OCI-LY1 (cell line): Measurements from ENCODE around the gene FAM151A.

Source experiments
- H2AFZ ChIP-seq: fragments of 200-600 bp; sonication (generic), shearing (Covaris generic); 2 replicates; pipeline ENCODE4 v1.6.0; 2014; ENCODE audit warnings: antibody characterized with exemption, mild to moderate bottlenecking, low read length
- H3F3A ChIP-seq: fragments of 200-600 bp; sonication (generic), shearing (Covaris generic); 2 replicates; pipeline ENCODE4 v1.6.0; 2014; ENCODE audit warnings: mild to moderate bottlenecking, antibody characterized with exemption, low read length, moderate library complexity; ENCODE audit not compliant: insufficient read depth
- H3K27ac ChIP-seq: fragments of 200-600 bp; sonication (generic); 2 replicates; pipeline ENCODE4 v1.5.1; 2014; ENCODE audit warnings: low read length, mixed run types, mild to moderate bottlenecking, low read depth; ENCODE audit not compliant: poor library complexity, severe bottlenecking
- H3K27me3 ChIP-seq: fragments of 200-600 bp; sonication (generic); 2 replicates; pipeline ENCODE4 v1.6.0; 2014; ENCODE audit warnings: antibody characterized with exemption, mild to moderate bottlenecking, low read length, moderate library complexity; ENCODE audit not compliant: insufficient read depth
- H3K36me3 ChIP-seq: fragments of 200-600 bp; sonication (generic); 2 replicates; pipeline ENCODE4 v1.6.1; 2014; ENCODE audit warnings: mild to moderate bottlenecking, antibody characterized with exemption, low read length, moderate library complexity, mixed read lengths; ENCODE audit not compliant: insufficient read depth
- H3K4me1 ChIP-seq: fragments of 200-600 bp; sonication (generic); 2 replicates; pipeline ENCODE4 v1.5.1; 2014; ENCODE audit warnings: mild to moderate bottlenecking, low read length, moderate library complexity; ENCODE audit not compliant: insufficient read depth, severe bottlenecking
- H3K4me2 ChIP-seq: fragments of 200-600 bp; sonication (generic), shearing (Covaris generic); 2 replicates; pipeline ENCODE4 v1.6.1; 2014; ENCODE audit warnings: low read length
- H3K4me3 ChIP-seq: fragments of 200-600 bp; sonication (generic); 2 replicates; pipeline ENCODE4 v1.5.1; 2014; ENCODE audit warnings: low read length, low read depth, mild to moderate bottlenecking, mixed read lengths; ENCODE audit not compliant: poor library complexity, severe bottlenecking
- H3K79me2 ChIP-seq: fragments of 200-600 bp; shearing (Covaris generic); 2 replicates; pipeline ENCODE4 v1.6.1; 2016; ENCODE audit warnings: mixed run types, low read length, mixed read lengths; ENCODE audit not compliant: insufficient read depth
- H3K9ac ChIP-seq: fragments of 200-600 bp; sonication (generic), shearing (Covaris generic); 2 replicates; pipeline ENCODE4 v1.6.1; 2014; ENCODE audit warnings: mild to moderate bottlenecking, low read length, mixed read lengths
- H3K9me2 ChIP-seq: fragments of 200-600 bp; sonication (generic), shearing (Covaris generic); 2 replicates; pipeline ENCODE4 v1.6.1; 2014; ENCODE audit warnings: low read depth, mild to moderate bottlenecking, low read length, mixed read lengths
- H3K9me3 ChIP-seq: fragments of 200-600 bp; shearing (Covaris generic); 2 replicates; pipeline ENCODE4 v1.6.1; 2014; ENCODE audit warnings: low read length, mixed read lengths
- H4K20me1 ChIP-seq: fragments of 200-600 bp; sonication (generic), shearing (Covaris generic); 2 replicates; pipeline ENCODE4 v1.6.0; 2016; ENCODE audit warnings: mild to moderate bottlenecking, low read length; ENCODE audit not compliant: insufficient read depth
- EZH2 ChIP-seq: fragments of 200-600 bp; sonication (generic), shearing (Covaris generic); IDR thresholded peaks from 2 replicates; pipeline ENCODE4 v1.8.0; 2017; ENCODE audit warnings: borderline replicate concordance, mixed run types, mild to moderate bottlenecking, antibody characterized with exemption, low read length, moderate library complexity, mixed read lengths
- TF ChIP-seq, protein P1 (sequence below): fragments of 200-600 bp; sonication (generic), shearing (Covaris generic); IDR thresholded peaks from 2 replicates; pipeline ENCODE4 v1.5.1; 2017; ENCODE audit warnings: mild to moderate bottlenecking, antibody characterized with exemption, low read length, moderate library complexity, mixed read lengths

The FAM151A gene

DNA sequence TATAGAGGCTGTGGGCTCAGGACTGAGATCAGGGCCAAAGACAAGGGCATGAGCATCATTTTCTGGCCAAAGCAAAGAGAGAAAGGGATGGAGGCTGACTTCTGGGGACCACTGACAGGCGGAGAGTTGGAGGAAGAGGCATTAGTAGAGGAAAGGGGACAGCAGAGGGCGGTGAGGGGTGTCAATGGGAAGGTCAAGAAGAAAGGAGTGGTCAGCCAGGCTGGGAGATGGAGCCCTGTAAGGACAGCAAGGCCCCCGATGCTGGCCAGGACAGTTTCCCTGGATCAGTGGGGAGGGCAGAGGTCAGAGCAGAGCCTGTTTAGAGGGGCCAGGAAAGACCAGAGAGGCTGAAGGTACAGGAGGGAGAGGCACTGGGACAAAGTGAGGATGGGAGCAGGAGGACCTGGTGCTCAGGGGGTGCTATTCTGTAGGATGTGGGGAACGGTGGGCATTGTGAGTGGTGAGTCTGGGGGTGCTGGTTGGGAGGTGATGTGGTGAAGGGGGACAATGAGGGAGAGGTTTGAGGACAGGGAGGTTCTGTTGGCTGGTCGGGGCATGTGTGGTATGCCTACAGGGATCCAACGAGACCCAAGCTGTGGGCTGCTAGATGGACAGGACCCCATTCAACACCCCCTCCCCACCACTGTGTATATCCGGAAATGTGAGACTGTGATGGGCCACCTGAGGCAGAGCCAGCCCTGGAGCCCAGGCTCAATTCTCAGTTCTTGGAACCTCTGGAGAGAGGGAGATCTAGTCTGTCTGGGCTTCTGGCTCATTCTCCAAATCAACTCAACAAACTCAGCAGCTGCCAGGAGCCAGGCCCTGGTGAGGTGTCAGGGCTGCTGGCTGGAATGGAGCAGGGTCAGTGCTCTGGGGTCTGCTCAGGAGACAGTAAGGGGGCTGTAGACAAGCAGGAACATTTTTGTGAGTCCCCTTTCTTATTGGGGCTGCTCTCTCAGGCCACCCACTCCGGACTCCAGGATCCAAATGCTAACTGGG, 1.4 kb upstream of the FAM151A start:
- no peaks in the 10 kb centered on the region for H3K36me3 ChIP-seq
- H3K79me2 ChIP-seq: no peaks in the 10 kb centered on the region
- H3K9ac ChIP-seq: no peak overlapping the region
- no peaks in the 10 kb centered on the region for H3K4me1 ChIP-seq
- TF ChIP-seq EZH2: no peak
- TF ChIP-seq, protein P1, sequence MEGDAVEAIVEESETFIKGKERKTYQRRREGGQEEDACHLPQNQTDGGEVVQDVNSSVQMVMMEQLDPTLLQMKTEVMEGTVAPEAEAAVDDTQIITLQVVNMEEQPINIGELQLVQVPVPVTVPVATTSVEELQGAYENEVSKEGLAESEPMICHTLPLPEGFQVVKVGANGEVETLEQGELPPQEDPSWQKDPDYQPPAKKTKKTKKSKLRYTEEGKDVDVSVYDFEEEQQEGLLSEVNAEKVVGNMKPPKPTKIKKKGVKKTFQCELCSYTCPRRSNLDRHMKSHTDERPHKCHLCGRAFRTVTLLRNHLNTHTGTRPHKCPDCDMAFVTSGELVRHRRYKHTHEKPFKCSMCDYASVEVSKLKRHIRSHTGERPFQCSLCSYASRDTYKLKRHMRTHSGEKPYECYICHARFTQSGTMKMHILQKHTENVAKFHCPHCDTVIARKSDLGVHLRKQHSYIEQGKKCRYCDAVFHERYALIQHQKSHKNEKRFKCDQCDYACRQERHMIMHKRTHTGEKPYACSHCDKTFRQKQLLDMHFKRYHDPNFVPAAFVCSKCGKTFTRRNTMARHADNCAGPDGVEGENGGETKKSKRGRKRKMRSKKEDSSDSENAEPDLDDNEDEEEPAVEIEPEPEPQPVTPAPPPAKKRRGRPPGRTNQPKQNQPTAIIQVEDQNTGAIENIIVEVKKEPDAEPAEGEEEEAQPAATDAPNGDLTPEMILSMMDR: no peak
- no peaks in the 10 kb centered on the region for H3F3A ChIP-seq
- no peaks in the 10 kb centered on the region for H4K20me1 ChIP-seq
- H3K4me3 ChIP-seq: no peak overlapping the region
- H3K9me3 ChIP-seq: no peaks in the 10 kb centered on the region
- H3K27ac ChIP-seq: no peak overlapping the region
- H3K27me3 ChIP-seq: no peaks in the 10 kb centered on the region; the same call in 1 of the 2 replicates
- no peak overlapping the region for H3K4me2 ChIP-seq
- no peaks in the 10 kb centered on the region for H3K9me2 ChIP-seq
- no peak overlapping the region for H2AFZ ChIP-seq

DNA sequence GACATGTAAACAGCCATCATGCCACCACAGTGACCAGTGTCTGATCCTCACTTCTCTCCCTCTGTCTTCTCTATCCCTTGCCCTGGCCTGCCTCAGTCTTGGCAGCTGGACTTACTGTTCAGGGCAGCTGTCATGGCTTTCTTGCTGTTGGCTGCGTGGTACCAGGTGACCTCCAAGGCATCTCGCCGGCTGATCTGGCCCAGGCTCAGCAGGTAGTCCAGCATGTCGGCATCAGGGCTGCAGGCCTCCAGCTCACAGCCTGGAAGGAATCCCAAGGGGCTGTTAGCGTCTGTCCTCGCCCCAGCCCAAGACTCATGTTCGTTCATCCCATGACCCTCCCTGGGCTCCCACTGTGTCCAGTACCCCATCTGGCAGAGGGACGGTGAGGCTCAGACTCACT, 3.6 kb downstream of the FAM151A start:
- Histone ChIP-seq H3K4me1 (no peaks in the 10 kb centered on the region), H3K27ac (no peak overlapping the region), H3K4me3 (no peak overlapping the region), H3K79me2 (no peaks in the 10 kb centered on the region), H3K27me3 (no peaks in the 10 kb centered on the region), H2AFZ (no peak overlapping the region), H3K36me3 (no peaks in the 10 kb centered on the region), H3K9me3 (no peaks in the 10 kb centered on the region), H3K9ac (no peak overlapping the region), H3F3A (no peaks in the 10 kb centered on the region), H3K4me2 (no peak overlapping the region), H4K20me1 (no peaks in the 10 kb centered on the region), H3K9me2 (no peaks in the 10 kb centered on the region)
- TF ChIP-seq, protein P1: no peak
- no peak for TF ChIP-seq EZH2

DNA sequence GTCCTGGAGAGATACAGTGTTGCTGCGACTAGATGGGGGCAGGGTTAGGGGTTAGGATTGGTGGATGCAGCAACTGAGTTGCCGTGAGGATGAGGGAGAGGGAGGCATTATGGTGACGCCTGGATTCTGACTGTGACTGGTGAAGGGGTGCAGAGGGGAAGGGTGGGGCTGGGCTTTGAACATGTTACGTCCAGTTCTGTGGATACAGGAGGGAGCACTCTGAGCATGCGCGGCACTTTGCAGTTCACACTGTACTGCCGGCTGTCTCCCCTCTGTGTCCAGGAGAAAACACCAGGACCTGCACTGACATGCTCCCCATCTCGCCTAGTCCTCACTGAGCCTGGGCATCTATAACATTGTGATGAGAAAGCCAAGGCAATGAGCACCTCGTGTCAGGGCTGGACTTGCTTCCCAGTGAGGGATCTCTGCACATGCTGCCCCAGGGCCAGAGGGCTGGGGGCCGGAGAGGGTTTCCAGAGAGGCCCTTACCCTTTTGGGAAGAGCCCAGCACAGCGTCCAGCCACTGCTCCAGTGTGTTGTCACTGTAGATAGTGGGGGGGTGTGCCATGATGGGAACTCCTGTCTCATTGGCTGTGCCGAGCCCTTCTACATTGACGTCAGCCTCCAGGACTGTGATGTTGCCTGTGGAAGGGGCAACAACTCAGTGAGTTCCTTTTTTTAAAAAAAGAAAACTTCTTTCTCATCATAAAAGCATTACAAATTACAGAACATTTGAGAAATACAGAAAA, 7.6 kb downstream of the FAM151A start:
- H3K79me2 ChIP-seq: no peaks in the 10 kb centered on the region
- H3F3A ChIP-seq: no peaks in the 10 kb centered on the region
- H3K9ac ChIP-seq: no peak overlapping the region
- TF ChIP-seq, protein P1: no peak
- no peak for TF ChIP-seq EZH2
- H3K4me2 ChIP-seq: no peak overlapping the region
- H3K36me3 ChIP-seq: no peaks in the 10 kb centered on the region
- H3K9me3 ChIP-seq: no peaks in the 10 kb centered on the region
- H3K27me3 ChIP-seq: no peaks in the 10 kb centered on the region
- no peaks in the 10 kb centered on the region for H4K20me1 ChIP-seq
- no peaks in the 10 kb centered on the region for H3K4me1 ChIP-seq
- no peak overlapping the region for H3K27ac ChIP-seq
- H3K4me3 ChIP-seq: no peak overlapping the region
- H2AFZ ChIP-seq: no peak overlapping the region
- H3K9me2 ChIP-seq: no peaks in the 10 kb centered on the region
